CD14-positive monocyte (primary cell): Measurements from ENCODE around the gene KLHL22. TPM values are rescaled to one million over a fixed set of nuclear protein-coding genes. Genes with fewer than 3 reads are reported as not detected.

Experiments
- DNase-seq, 3 donors: peaks; one replicate each; pipeline ENCODE4 v3.0.0-alpha.2; 2011 to 2022
- H2AFZ ChIP-seq: 2 replicates; pipeline ENCODE4 v1.6.0; 2012; ENCODE audit warnings: mild to moderate bottlenecking, low read depth, low read length, inconsistent platforms; ENCODE audit not compliant: insufficient read depth, poor library complexity, severe bottlenecking
- H3K27ac ChIP-seq, 2 donors: 1 replicate in 1 of 2; 2 replicates in 1 of 2; pipeline ENCODE4 v1.5.1; 2012 to 2013; ENCODE audit warnings: low read length in 2 of 2, control low read depth in 1 of 2, inconsistent platforms in 1 of 2, low read depth in 1 of 2, mild to moderate bottlenecking in 1 of 2
- H3K27me3 ChIP-seq, 2 donors: one replicate each; pipeline versions ENCODE4 v1.6.0 to v1.6.1; 2011 to 2013; ENCODE audit warnings: low read length in 2 of 2; ENCODE audit not compliant: control insufficient read depth in 2 of 2, insufficient read depth in 2 of 2
- H3K36me3 ChIP-seq, 2 donors: replicated peaks in 1 of 2; 1 replicate in 1 of 2; 2 replicates in 1 of 2; pipeline versions ENCODE4 v1.5.1 to v1.6.1; 2012 to 2013; ENCODE audit warnings: low read length in 2 of 2, control low read depth in 1 of 2, inconsistent platforms in 1 of 2, mild to moderate bottlenecking in 1 of 2; ENCODE audit not compliant: insufficient read depth in 2 of 2, control insufficient read depth in 1 of 2
- H3K4me1 ChIP-seq, 2 donors: 1 replicate in 1 of 2; 2 replicates in 1 of 2; pipeline versions ENCODE4 v1.5.1 to v1.6.1; 2012 to 2013; ENCODE audit warnings: low read length in 2 of 2, control low read depth in 1 of 2, inconsistent platforms in 1 of 2, mild to moderate bottlenecking in 1 of 2, moderate library complexity in 1 of 2; ENCODE audit not compliant: insufficient read depth in 2 of 2, control insufficient read depth in 1 of 2
- H3K4me2 ChIP-seq: replicated peaks from 2 replicates; pipeline ENCODE3; 2012; ENCODE audit warnings: low read length, moderate library complexity, mild to moderate bottlenecking; ENCODE audit not compliant: poor library complexity, severe bottlenecking; ENCODE audit errors: extremely low read depth
- H3K4me3 ChIP-seq, 3 experiments: fragments of 200-600 bp in 1 of 3; sonication (generic) in 1 of 3; replicated peaks in 1 of 3; 1 replicate in 2 of 3; 2 replicates in 1 of 3; pipeline ENCODE4 v1.5.1; 2011 to 2013; ENCODE audit warnings: low read length in 3 of 3, mild to moderate bottlenecking in 3 of 3, control low read depth in 2 of 3, low read depth in 2 of 3, inconsistent platforms in 1 of 3, moderate library complexity in 1 of 3
- H3K79me2 ChIP-seq: 2 replicates; pipeline ENCODE4 v1.6.0; 2012; ENCODE audit warnings: mild to moderate bottlenecking, control low read depth, inconsistent platforms, low read length, moderate library complexity; ENCODE audit not compliant: insufficient read depth
- H3K9ac ChIP-seq: 2 replicates; pipeline ENCODE4 v1.6.0; 2017; ENCODE audit warnings: low read length, mild to moderate bottlenecking; ENCODE audit not compliant: insufficient read depth, poor library complexity, severe bottlenecking
- H3K9me3 ChIP-seq, 2 donors: replicated peaks in 1 of 2; 1 replicate in 1 of 2; 2 replicates in 1 of 2; pipeline versions ENCODE4 v1.5.1 to v1.6.1; 2012 to 2013; ENCODE audit warnings: low read length in 2 of 2, control low read depth in 1 of 2; ENCODE audit not compliant: control insufficient read depth in 1 of 2, insufficient read depth in 1 of 2
- H4K20me1 ChIP-seq: 2 replicates; pipeline ENCODE4 v1.6.0; 2012; ENCODE audit warnings: mild to moderate bottlenecking, low read length, control low read depth, moderate library complexity; ENCODE audit not compliant: insufficient read depth
- H3K27ac Mint-ChIP-seq, 7 donors: one replicate each; pipeline ENCODE4 v1.8.0; 2020; ENCODE audit warnings: mild to moderate bottlenecking in 7 of 7, mixed read lengths in 7 of 7, moderate library complexity in 6 of 7, inconsistent platforms in 2 of 7
- H3K27me3 Mint-ChIP-seq, 3 donors: one replicate each; pipeline ENCODE4 v1.8.0; 2021 to 2022; ENCODE audit warnings: low read depth in 3 of 3, mild to moderate bottlenecking in 3 of 3, mixed read lengths in 3 of 3, moderate library complexity in 3 of 3, inconsistent platforms in 1 of 3
- H3K36me3 Mint-ChIP-seq, 2 donors: one replicate each; pipeline ENCODE4 v1.8.0; 2020; ENCODE audit warnings: mixed read lengths in 2 of 2, inconsistent platforms in 1 of 2, mild to moderate bottlenecking in 1 of 2
- H3K4me1 Mint-ChIP-seq: one replicate; pipeline ENCODE4 v1.8.0; 2020; ENCODE audit warnings: mild to moderate bottlenecking, mixed read lengths
- H3K4me3 Mint-ChIP-seq, 2 donors: one replicate each; pipeline ENCODE4 v1.8.0; 2020; ENCODE audit warnings: mild to moderate bottlenecking in 2 of 2, mixed read lengths in 2 of 2, moderate library complexity in 1 of 2
- H3K9me3 Mint-ChIP-seq, 7 donors: one replicate each; pipeline ENCODE4 v1.8.0; 2020 to 2022; ENCODE audit warnings: mixed read lengths in 7 of 7, mild to moderate bottlenecking in 6 of 7, moderate library complexity in 6 of 7, inconsistent platforms in 2 of 7
- WGBS: methylation state at CpG from one replicate; pipeline ENCODE4 v1.1.5; 2013; ENCODE audit warnings: missing lambda C conversion rate; ENCODE audit not compliant: insufficient coverage; 5-methylcytosine and 5-hydroxymethylcytosine counted together
- intact Hi-C, 2 donors: fragments of 100-400 bp; cut with micrococcal nuclease; formaldehyde crosslinking; loops; one replicate each; pipeline versions ENCODE4 v1.15.0 to v1.15.1; 2023
- polyA plus RNA-seq, 3 donors: library from polyadenylated mRNA; depleted of rRNA in 1 of 3; unstranded in 2 of 3; stranded (reverse) in 1 of 3; fragments of 300-500 nt in 2 of 3; fragments of >200 nt in 1 of 3; fragmentation: Illumina TruSeq in 2 of 3; gene quantifications; 1 replicate in 2 of 3; 2 replicates in 1 of 3; pipeline ENCODE4 v1.2.3, GENCODE V29; 2012 to 2021
- TF ChIP-seq, protein P1 (sequence below): fragments of 200-600 bp; IDR thresholded peaks from one replicate; pipeline ENCODE4 v1.8.0; 2022; ENCODE audit warnings: antibody characterized with exemption, mild to moderate bottlenecking

KLHL22 gene
- polyA plus RNA-seq, 3 donors, result 7.8 to 15.6 (median 9.2) TPM

DNA sequence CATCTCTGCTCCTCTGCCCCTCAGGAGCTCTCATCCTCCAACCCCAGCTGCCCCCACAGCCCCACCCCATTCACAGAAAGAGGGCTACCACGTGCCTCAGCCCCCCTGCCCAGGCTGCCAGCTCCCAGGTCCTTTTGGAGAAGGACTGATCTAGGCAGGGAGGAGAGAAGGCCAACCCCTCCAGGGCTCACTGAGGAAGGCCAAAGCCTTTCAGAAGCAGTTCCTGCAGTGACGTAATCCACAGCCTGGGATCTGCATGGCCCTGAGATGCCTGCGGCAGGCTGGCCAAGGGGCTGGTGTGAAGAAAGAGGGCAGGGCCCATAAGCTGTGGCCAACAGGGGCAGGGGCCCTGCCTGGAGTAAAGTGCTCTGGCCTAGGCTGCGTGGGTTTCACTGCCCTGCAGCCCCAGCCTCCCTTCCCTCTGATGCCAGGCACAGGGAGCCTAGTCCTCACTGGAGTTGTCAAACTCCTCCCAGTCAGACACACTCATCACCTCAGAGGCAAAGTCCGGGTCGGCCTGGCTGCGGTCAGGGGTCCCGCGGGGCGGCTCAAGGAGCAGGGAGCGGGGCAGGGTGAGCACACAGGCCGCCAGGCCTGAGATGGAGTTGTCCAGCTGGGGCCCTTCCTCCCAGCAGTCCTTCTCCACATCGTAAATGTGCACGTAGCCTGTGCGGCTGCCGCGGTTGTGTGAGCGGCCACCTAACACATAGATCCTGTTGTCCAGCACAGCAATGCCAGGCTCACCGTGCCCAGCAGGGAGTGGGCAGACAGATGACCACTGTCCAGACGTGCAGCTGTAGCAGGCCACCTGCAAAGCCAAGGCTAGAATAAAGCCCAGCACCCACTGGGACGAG is 53.7 kb downstream of the KLHL22 start:
- no peak overlapping the region for H3K4me3 ChIP-seq
- H3K27ac ChIP-seq, result no peak overlapping the region
- H4K20me1 ChIP-seq, result peaks cover 12% of the 10 kb centered on the region
- Mint-ChIP-seq H3K27me3 (peaks cover 25 to 31% (median 26%) of the 10 kb centered on the region in 3 donors), H3K4me1 (peaks cover 9% of the 10 kb centered on the region), H3K27ac (no peak overlapping the region), H3K36me3 (peaks cover 63 to 78% of the 10 kb centered on the region in 2 donors), H3K4me3 (no peak overlapping the region), H3K9me3 (peaks cover 0 to 15% (median 4%) of the 10 kb centered on the region in 7 donors)
- H3K4me2 ChIP-seq, result no peak overlapping the region
- intact Hi-C loops, result no loop called here
- peaks cover 32 to 60% of the 10 kb centered on the region in 2 donors for H3K36me3 ChIP-seq
- H3K9me3 ChIP-seq, result peaks cover 0 to 4% of the 10 kb centered on the region in 2 donors
- DNase-seq, result no peak
- H3K9ac ChIP-seq, result no peak overlapping the region
- H3K27me3 ChIP-seq, result peaks cover 13 to 23% of the 10 kb centered on the region in 2 donors
- 93% methylated on average over 14 of the region's 21 CpGs for WGBS
- TF ChIP-seq, protein P1, sequence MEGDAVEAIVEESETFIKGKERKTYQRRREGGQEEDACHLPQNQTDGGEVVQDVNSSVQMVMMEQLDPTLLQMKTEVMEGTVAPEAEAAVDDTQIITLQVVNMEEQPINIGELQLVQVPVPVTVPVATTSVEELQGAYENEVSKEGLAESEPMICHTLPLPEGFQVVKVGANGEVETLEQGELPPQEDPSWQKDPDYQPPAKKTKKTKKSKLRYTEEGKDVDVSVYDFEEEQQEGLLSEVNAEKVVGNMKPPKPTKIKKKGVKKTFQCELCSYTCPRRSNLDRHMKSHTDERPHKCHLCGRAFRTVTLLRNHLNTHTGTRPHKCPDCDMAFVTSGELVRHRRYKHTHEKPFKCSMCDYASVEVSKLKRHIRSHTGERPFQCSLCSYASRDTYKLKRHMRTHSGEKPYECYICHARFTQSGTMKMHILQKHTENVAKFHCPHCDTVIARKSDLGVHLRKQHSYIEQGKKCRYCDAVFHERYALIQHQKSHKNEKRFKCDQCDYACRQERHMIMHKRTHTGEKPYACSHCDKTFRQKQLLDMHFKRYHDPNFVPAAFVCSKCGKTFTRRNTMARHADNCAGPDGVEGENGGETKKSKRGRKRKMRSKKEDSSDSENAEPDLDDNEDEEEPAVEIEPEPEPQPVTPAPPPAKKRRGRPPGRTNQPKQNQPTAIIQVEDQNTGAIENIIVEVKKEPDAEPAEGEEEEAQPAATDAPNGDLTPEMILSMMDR, result no peak
- H3K79me2 ChIP-seq, result no peaks in the 10 kb centered on the region
- no peak overlapping the region for H2AFZ ChIP-seq
- H3K4me1 ChIP-seq, result peaks cover 9 to 12% of the 10 kb centered on the region in 2 donors

DNA sequence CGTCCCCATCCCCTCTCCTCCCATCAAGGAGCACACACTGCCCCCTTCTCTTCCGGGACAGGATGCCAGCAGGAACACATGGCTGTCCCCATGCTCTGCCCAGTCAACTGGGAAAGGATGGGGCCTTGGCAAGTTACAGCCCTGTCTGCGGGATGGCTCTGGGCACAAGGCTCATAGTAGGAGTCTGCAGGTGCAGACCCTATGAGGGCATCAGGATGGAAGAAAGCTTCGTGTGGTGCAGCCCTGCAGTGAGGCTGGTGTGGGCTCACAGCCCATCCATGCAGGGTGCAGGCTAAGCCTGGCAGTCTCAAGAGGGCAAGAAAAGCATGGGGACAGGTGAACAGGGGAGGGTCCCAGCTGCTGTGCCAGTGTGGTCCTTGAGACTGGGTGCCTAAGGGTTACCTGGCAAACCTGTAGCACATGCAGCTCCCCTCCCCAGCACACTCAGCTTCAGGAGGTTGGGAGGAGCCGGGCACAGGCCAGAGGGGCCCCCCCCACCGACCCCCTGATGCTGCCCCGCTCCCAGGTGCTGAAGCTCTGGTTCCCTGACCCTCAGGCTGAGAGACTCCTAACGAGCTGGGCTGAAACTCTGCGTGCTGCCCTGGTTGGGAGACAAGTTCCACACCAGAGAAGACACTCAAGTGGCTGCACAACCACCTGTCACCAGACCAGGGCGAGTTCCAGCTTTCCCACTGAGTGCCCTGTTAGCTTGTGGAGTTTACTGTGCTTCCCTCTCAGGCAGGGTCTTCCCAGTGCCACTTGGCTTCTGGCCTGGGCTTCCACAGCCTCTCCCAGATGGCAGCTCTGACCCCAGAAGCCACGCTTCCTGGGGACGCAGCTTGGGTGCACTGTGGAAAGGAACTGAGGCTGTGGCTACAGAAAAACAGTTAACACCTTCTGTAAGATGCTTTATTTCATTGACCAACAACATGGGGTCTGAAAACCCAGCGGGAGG is 54.7 kb downstream of the KLHL22 start:
- peaks cover 13% of the 10 kb centered on the region for H4K20me1 ChIP-seq
- peaks cover 20 to 30% of the 10 kb centered on the region in 2 donors for H3K27me3 ChIP-seq
- H2AFZ ChIP-seq, result no peak overlapping the region
- H3K27ac ChIP-seq, result no peak overlapping the region
- TF ChIP-seq, protein P1, result no peak
- H3K4me3 ChIP-seq, result no peak overlapping the region
- peaks cover 13 to 19% of the 10 kb centered on the region in 2 donors for H3K4me1 ChIP-seq
- WGBS, result 89% methylated on average over 7 of the region's 13 CpGs
- Mint-ChIP-seq H3K27me3 (peaks cover 31 to 34% (median 34%) of the 10 kb centered on the region in 3 donors), H3K4me3 (no peak overlapping the region), H3K9me3 (peaks cover 0 to 18% (median 7%) of the 10 kb centered on the region in 7 donors), H3K4me1 (peaks cover 13% of the 10 kb centered on the region), H3K27ac (no peak overlapping the region), H3K36me3 (peaks cover 55 to 69% of the 10 kb centered on the region in 2 donors)
- intact Hi-C loops, result no loop called here
- no peak overlapping the region for H3K9ac ChIP-seq
- no peaks in the 10 kb centered on the region for H3K79me2 ChIP-seq
- peaks cover 26 to 51% of the 10 kb centered on the region in 2 donors for H3K36me3 ChIP-seq
- H3K9me3 ChIP-seq, result peaks cover 0 to 7% of the 10 kb centered on the region in 2 donors
- no peak for DNase-seq
- H3K4me2 ChIP-seq, result no peak overlapping the region
